ENCODE data around the gene ZNF598. TPM values are rescaled to one million over a fixed set of nuclear protein-coding genes. Genes with fewer than 3 reads are reported as not detected.

ZNF598 gene
- total and polyA plus RNA-seq, 2 of the 13 experiments (the other 11 are each of a cell fraction or from before 2014, with no cell fraction given) = 13.5 to 14.2 TPM

GRCh38 chr16:1959269-1960039 lies 50.2 kb downstream of the ZNF598 start, which contains the start of gene NDUFB10 (continued):
- TF ChIP-seq ZNF512 (CRISPR knock-in tag; IDR thresholded peaks at IDR 0.05) = no peak
- TF ChIP-seq ZNF350 (CRISPR knock-in tag; IDR thresholded peaks at IDR 0.05; ENCODE audit: borderline replicate concordance, low read depth) = no peak
- 0 out of 2 replicates have a peak, but pooled peaks have one; percentile 23 for TF ChIP-seq SMAD3 (CRISPR knock-in tag; IDR thresholded peaks at IDR 0.05)
- TF ChIP-seq ZNF432 (CRISPR knock-in tag; IDR thresholded peaks at IDR 0.05; ENCODE audit: borderline replicate concordance) = no peak
- 0 out of 2 replicates have a peak, but pooled peaks have one; percentile 42 for TF ChIP-seq PPARG (CRISPR knock-in tag; conservative IDR thresholded peaks at IDR 0.05)
- peak; percentile 20; the same call in 1 of the 2 replicates for TF ChIP-seq BCL6 (CRISPR knock-in tag; IDR thresholded peaks at IDR 0.05)
- TF ChIP-seq SMARCC2 (IDR thresholded peaks at IDR 0.05) = no peak
- no peak for TF ChIP-seq BHLHE40 (IDR thresholded peaks at IDR 0.05; ENCODE audit: low read length)
- no peak for TF ChIP-seq BRF2 (CRISPR knock-in tag; IDR thresholded peaks at IDR 0.05)
- 0 out of 2 replicates have a peak, but pooled peaks have one; percentile 50 for TF ChIP-seq RNF2 (conservative IDR thresholded peaks at IDR 0.05; ENCODE audit: low read depth)
- TF ChIP-seq ZNF577 (CRISPR knock-in tag; IDR thresholded peaks at IDR 0.05; ENCODE audit: borderline replicate concordance, low read depth) = no peak
- no peak for TF ChIP-seq RCOR2 (CRISPR knock-in tag; IDR thresholded peaks at IDR 0.05)
- TF ChIP-seq ZNF646 (CRISPR knock-in tag; IDR thresholded peaks at IDR 0.05) = no peak
- peak; percentile 86 for TF ChIP-seq ZNF224 (CRISPR knock-in tag; IDR thresholded peaks at IDR 0.05)
- no peak for TF ChIP-seq USF2 (IDR thresholded peaks at IDR 0.05; ENCODE audit: low read depth, low read length)
- TF ChIP-seq USF2 (CRISPR knock-in tag; IDR thresholded peaks at IDR 0.05; ENCODE audit: borderline replicate concordance) = no peak; the same call in 1 of the 2 replicates

All from HepG2 (cell line).